Right lobe of liver (tissue), 6 donors: Measurements from ENCODE around the gene TRIM69. TPM values are rescaled to one million over a fixed set of nuclear protein-coding genes. Genes with fewer than 3 reads are reported as not detected.

Experiments
- ATAC-seq, 4 donors: fragments of 200-7000 bp; cut with Tn5 transposase; one replicate each; pipeline ENCODE4 v1.9.1; 2020; ENCODE audit warnings: mild to moderate bottlenecking in 4 of 4, moderate library complexity in 4 of 4
- DNase-seq, 3 donors: peaks; one replicate each; pipeline ENCODE4 v3.0.0-alpha.2; 2020
- H3K27ac ChIP-seq, 3 donors: fragments of 200-600 bp; one replicate each; pipeline ENCODE4 v1.8.0; 2022
- H3K27me3 ChIP-seq, 2 donors: fragments of 200-600 bp; one replicate each; pipeline ENCODE4 v1.8.0; 2022
- H3K36me3 ChIP-seq, 4 donors: fragments of 200-600 bp; sonication (generic) in 1 of 4; one replicate each; pipeline versions ENCODE4 v1.5.1 to v1.8.0; 2017 to 2022; ENCODE audit warnings: control low read depth in 1 of 4
- H3K4me1 ChIP-seq, 4 donors: fragments of 200-600 bp; sonication (generic) in 1 of 4; one replicate each; pipeline versions ENCODE4 v1.5.1 to v1.8.0; 2017 to 2022; ENCODE audit warnings: control low read depth in 1 of 4
- H3K4me3 ChIP-seq, 3 donors: fragments of 200-600 bp; one replicate each; pipeline ENCODE4 v1.8.0; 2022
- H3K9me3 ChIP-seq, 4 donors: fragments of 200-600 bp; sonication (generic) in 1 of 4; one replicate each; pipeline versions ENCODE4 v1.5.1 to v1.8.0; 2017 to 2022; ENCODE audit warnings: control low read depth in 1 of 4
- POLR2A ChIP-seq: fragments of 450-650 bp; IDR thresholded peaks from one replicate; pipeline ENCODE4 v1.6.1; 2017; ENCODE audit warnings: antibody characterized with exemption, mild to moderate bottlenecking
- WGBS: methylation state at CpG from one replicate; pipeline ENCODE4 v1.1.6; 2018; ENCODE audit warnings: low coverage, low lambda C conversion rate; ENCODE audit not compliant: insufficient coverage; ENCODE audit errors: missing lambda C conversion rate; 5-methylcytosine and 5-hydroxymethylcytosine counted together
- intact Hi-C, 2 donors: fragments of 100-400 bp; cut with DNase I; formaldehyde crosslinking; loops; one replicate each; pipeline versions ENCODE4 v1.11.2 to v1.14.1; 2022
- small RNA-seq, 2 experiments: library from RNA; depleted of rRNA; stranded (forward); fragments of <200 nt; gene quantifications; one replicate each; pipeline ENCODE3, GENCODE V24; 2016
- total RNA-seq, 6 experiments: library from RNA; depleted of rRNA in 2 of 6; stranded (reverse); fragments of >200 nt in 2 of 6; fragmentation: NEBNext Ultra II Directional in 3 of 6; extraction: Animal tissue kit (Norgen Biotek cat#: 25700) in 3 of 6; gene quantifications; one replicate each; pipeline versions ENCODE4 v1.1.0 to v1.2.4, GENCODE V29; 2016 to 2023
- TF ChIP-seq, protein P1 (sequence below), 4 donors: fragments of 200-600 bp in 3 of 4; fragments of 450-650 bp in 1 of 4; IDR thresholded peaks; one replicate each; pipeline versions ENCODE4 v1.5.1 to v1.8.0; 2016 to 2022; ENCODE audit warnings: antibody characterized with exemption in 4 of 4, mild to moderate bottlenecking in 2 of 4
- donor health status: DM: no; HTN: yes; CAD: no.
- donor health status: DM: no; HTN: no; CAD: no.
- donor health status: DM: no; HTN: no; CAD: no.
- donor health status: DM: no; HTN: yes; CAD: no.
- donor health status: DM: no; HTN: yes; CAD: no.

Gene TRIM69
- total RNA-seq, 6 experiments from 2014 or later = 3.8 to 16.9 (median 6.5) TPM

DNA sequence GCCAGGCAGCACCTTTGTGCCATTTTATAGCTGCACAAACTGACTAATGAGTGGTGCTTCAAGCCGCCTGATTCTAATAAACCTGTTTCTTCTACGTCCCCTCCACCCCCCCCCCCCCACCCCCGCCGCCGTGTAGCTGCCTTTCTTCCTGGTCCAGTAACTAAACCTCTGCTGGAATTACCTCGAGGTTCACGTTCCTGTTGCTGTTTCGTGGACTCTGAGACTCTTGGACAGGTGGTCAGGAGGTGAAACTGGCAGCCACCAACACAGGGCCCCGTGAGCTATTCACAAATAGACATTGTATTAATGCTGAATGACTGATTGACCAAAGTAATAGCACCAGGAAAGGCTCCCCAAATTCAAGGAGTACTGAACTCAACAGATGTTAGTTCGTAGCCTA is 73.9 kb downstream of the TRIM69 start:
- no peaks in the 10 kb centered on the region for H3K36me3 ChIP-seq
- peak overlapping the region in 1 of 3 donors; percentile 18 for H3K27ac ChIP-seq
- ATAC-seq = no peak

DNA sequence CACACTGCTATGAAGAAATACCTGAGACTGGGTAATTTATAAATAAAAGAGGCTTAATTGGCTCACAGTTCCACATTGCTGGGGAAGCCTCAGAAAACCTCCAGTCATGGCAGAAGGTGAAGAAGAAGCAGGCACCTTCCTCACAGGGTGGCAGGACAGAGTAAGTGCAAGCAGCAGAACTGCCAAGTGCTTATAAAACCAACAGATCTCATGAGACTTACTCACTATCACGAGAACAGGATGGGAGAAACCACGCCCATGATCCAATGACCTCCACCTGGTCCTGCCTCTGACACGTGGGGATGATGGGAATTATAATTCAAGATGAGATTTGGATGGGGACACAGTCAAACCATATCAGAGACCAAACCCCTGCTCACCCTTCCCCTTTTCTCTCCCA is 75.0 kb downstream of the TRIM69 start:
- H3K4me3 ChIP-seq = no peak overlapping the region
- intact Hi-C loops = no loop called here
- no peak for TF ChIP-seq POLR2A
- TF ChIP-seq, protein P1, sequence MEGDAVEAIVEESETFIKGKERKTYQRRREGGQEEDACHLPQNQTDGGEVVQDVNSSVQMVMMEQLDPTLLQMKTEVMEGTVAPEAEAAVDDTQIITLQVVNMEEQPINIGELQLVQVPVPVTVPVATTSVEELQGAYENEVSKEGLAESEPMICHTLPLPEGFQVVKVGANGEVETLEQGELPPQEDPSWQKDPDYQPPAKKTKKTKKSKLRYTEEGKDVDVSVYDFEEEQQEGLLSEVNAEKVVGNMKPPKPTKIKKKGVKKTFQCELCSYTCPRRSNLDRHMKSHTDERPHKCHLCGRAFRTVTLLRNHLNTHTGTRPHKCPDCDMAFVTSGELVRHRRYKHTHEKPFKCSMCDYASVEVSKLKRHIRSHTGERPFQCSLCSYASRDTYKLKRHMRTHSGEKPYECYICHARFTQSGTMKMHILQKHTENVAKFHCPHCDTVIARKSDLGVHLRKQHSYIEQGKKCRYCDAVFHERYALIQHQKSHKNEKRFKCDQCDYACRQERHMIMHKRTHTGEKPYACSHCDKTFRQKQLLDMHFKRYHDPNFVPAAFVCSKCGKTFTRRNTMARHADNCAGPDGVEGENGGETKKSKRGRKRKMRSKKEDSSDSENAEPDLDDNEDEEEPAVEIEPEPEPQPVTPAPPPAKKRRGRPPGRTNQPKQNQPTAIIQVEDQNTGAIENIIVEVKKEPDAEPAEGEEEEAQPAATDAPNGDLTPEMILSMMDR (IDR thresholded peaks at IDR 0.05) = no peak
- ATAC-seq = peak; percentile 34 to 51 (median 44)
- no peak for DNase-seq
- H3K36me3 ChIP-seq = no peaks in the 10 kb centered on the region
- H3K4me1 ChIP-seq = peaks cover 0 to 42% (median 12%) of the 10 kb centered on the region in 4 donors
- H3K9me3 ChIP-seq = no peaks in the 10 kb centered on the region
- peak overlapping the region; percentile 43 to 92 (median 83) for H3K27ac ChIP-seq
- WGBS = 0% methylated on average over 1 of the region's 3 CpGs
- H3K27me3 ChIP-seq = no peaks in the 10 kb centered on the region

More for the DNA sequence above, 73.9 kb downstream of the TRIM69 start:
- DNase-seq = no peak
- H3K4me3 ChIP-seq = no peak overlapping the region
- H3K4me1 ChIP-seq = peaks cover 0 to 42% (median 12%) of the 10 kb centered on the region in 4 donors
- no peaks in the 10 kb centered on the region for H3K9me3 ChIP-seq
- intact Hi-C loops = no loop called here
- WGBS = 65% methylated on average over 8 of the region's 10 CpGs
- no peaks in the 10 kb centered on the region for H3K27me3 ChIP-seq
- no peak for TF ChIP-seq POLR2A
- TF ChIP-seq, protein P1 (IDR thresholded peaks at IDR 0.05) = no peak

DNA sequence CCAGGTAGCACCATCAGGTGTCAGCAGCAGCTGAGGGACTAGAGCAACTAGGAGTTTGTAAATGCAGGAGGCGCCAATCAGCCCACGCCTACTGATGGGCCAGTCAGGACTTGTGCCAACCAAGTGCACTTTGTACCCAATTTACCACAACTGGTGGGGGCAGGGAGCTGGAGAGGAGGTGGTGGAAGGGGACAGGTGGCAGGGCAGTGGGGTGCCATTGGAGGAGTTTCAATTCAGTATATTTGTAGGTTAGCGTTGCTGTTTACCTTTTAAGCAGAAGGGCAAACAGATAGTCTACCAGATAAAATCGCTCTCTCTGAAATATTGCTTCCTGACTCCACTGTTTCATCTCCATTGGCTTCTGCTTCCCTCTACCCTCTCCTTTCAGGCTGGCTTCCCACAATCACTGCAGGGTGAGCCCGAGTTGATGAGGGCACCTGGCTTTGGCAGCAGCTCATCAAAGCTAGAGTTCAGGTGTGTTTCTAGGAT is 75.7 kb downstream of the TRIM69 start:
- TF ChIP-seq POLR2A = peak; percentile 40
- TF ChIP-seq, protein P1 (IDR thresholded peaks at IDR 0.05) = peak in 3 of 4 donors; percentile 12 to 44 (median 29)
- Histone ChIP-seq H3K36me3 (no peaks in the 10 kb centered on the region), H3K4me1 (peaks cover 0 to 44% (median 12%) of the 10 kb centered on the region in 4 donors), H3K27me3 (no peaks in the 10 kb centered on the region), H3K27ac (peak overlapping the region; percentile 71 to 92 (median 83)), H3K9me3 (no peaks in the 10 kb centered on the region), H3K4me3 (no peak overlapping the region)
- peak; percentile 85 to 95 (median 90) for ATAC-seq
- intact Hi-C loops = no loop called here
- DNase-seq = peak; percentile 86 to 93 (median 90)
- 36% methylated on average over 5 of the region's 5 CpGs for WGBS

DNA sequence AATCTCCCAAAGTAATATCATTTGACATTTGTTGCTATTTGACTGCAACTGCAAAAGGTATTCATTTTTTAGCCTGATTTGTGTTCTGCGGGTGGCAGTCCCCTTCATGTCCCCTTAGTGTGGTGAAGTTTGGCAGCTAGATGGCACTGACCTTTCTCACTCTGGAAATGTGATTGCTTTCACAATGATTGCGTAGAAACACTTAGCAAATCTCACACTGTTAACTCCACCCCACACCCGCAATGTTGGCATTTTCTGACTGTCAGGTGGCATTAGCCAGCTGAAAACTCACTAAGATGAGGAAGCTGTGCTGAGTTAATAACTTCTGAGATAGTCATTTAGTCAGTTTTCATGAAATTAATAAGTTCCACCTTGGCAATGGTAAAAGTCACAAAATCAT is 76.9 kb downstream of the TRIM69 start:
- DNase-seq (peak in 2 of 3 donors; percentile 44 to 85), ATAC-seq (peak; percentile 72 to 77 (median 74))
- intact Hi-C loops = no loop called here
- no peaks in the 10 kb centered on the region for H3K9me3 ChIP-seq
- TF ChIP-seq POLR2A = peak; percentile 25
- TF ChIP-seq, protein P1 (IDR thresholded peaks at IDR 0.05) = peak in 3 of 4 donors; percentile 25 to 41 (median 39)
- peak overlapping the region; percentile 71 to 92 (median 83) for H3K27ac ChIP-seq
- WGBS = 14% methylated on average over 3 of the region's 3 CpGs
- H3K27me3 ChIP-seq = no peaks in the 10 kb centered on the region
- H3K4me1 ChIP-seq = peaks cover 0 to 46% (median 12%) of the 10 kb centered on the region in 4 donors
- no peak overlapping the region for H3K4me3 ChIP-seq
- H3K36me3 ChIP-seq = no peaks in the 10 kb centered on the region

Small RNA genes lying within 50 kb of the gene (small RNA-seq; reads per million reads assigned to genes)
- 0 reads per million in 2 experiments for gene RF00019

Other genes with a start within 250 kb of the TRIM69 start
- gene EIF3J, start 199.4 kb upstream of the TRIM69 start, total RNA-seq = 10 to 100 TPM; 30.1 to 59.8 (median 45.9) TPM
- 10 to 100 TPM; 35.4 to 55.6 (median 40.8) TPM for gene SPG11, start 72.9 kb upstream of the TRIM69 start, total RNA-seq
- 1 to 10 TPM in 2 of 6 experiments, under 1 TPM in 4; 0.28 to 1.9 (median 0.71) TPM for gene PATL2, start 25.2 kb upstream of the TRIM69 start, total RNA-seq
- 1,000 to 10,000 TPM in 5 of 6 experiments, 100 to 1,000 TPM in 1; 894 to 5,671 (median 2,154) TPM for gene B2M, start 25.0 kb upstream of the TRIM69 start, total RNA-seq
- under 1 TPM in 1 of 6 experiments, not detected in 5; 0.32 TPM for gene TERB2, start 220.2 kb downstream of the TRIM69 start, total RNA-seq